Endodermal cell (in vitro differentiated cells): Measurements from ENCODE around the gene TM4SF1. TPM values are rescaled to one million over a fixed set of nuclear protein-coding genes. Genes with fewer than 3 reads are reported as not detected.
"Not testable (repeated sequence)": the region's sequence is repeated elsewhere in the genome, so short reads cannot be mapped to it uniquely, and the experiment has no call there.

Source experiments
- DNase-seq: peaks from one replicate; pipeline ENCODE4 v3.0.0-alpha.2; 2017
- H3K27ac ChIP-seq: 2 replicates; pipeline ENCODE4 v1.5.1; 2013; ENCODE audit warnings: mild to moderate bottlenecking, low read depth, low read length, moderate library complexity
- H3K27me3 ChIP-seq: 2 replicates; pipeline ENCODE4 v1.6.1; 2013; ENCODE audit warnings: mild to moderate bottlenecking, low read length, moderate library complexity; ENCODE audit not compliant: insufficient read depth, control insufficient read depth, poor library complexity, severe bottlenecking
- H3K36me3 ChIP-seq: 2 replicates; pipeline ENCODE4 v1.7.0; 2013; ENCODE audit warnings: mild to moderate bottlenecking, low read length, moderate library complexity; ENCODE audit not compliant: control insufficient read depth, insufficient read depth
- H3K4me1 ChIP-seq: one replicate; pipeline ENCODE4 v1.7.0; 2013; ENCODE audit warnings: low read length; ENCODE audit not compliant: control insufficient read depth, insufficient read depth
- H3K4me3 ChIP-seq: 2 replicates; pipeline ENCODE4 v1.5.1; 2013; ENCODE audit warnings: mild to moderate bottlenecking, low read length, moderate library complexity
- H3K9ac ChIP-seq: 2 replicates; pipeline ENCODE4 v1.6.1; 2013; ENCODE audit warnings: mild to moderate bottlenecking, low read length, moderate library complexity; ENCODE audit not compliant: poor library complexity, severe bottlenecking; ENCODE audit errors: extremely low read depth
- H3K9me3 ChIP-seq: 2 replicates; pipeline ENCODE4 v1.6.1; 2013; ENCODE audit warnings: mild to moderate bottlenecking, low read length, moderate library complexity; ENCODE audit not compliant: control insufficient read depth
- H3K27ac Mint-ChIP-seq: 2 replicates; pipeline ENCODE4 v1.8.0; 2020; ENCODE audit warnings: mixed read lengths
- H3K27me3 Mint-ChIP-seq: 2 replicates; pipeline ENCODE4 v1.8.0; 2021; ENCODE audit warnings: mild to moderate bottlenecking, mixed read lengths; ENCODE audit not compliant: insufficient read depth
- H3K36me3 Mint-ChIP-seq: 2 replicates; pipeline ENCODE4 v1.8.0; 2020; ENCODE audit warnings: low read depth, mixed read lengths
- H3K4me1 Mint-ChIP-seq: 2 replicates; pipeline ENCODE4 v1.8.0; 2020; ENCODE audit warnings: mixed read lengths
- H3K4me3 Mint-ChIP-seq: 2 replicates; pipeline ENCODE4 v1.8.0; 2020; ENCODE audit warnings: mild to moderate bottlenecking, moderate library complexity, mixed read lengths
- H3K9me3 Mint-ChIP-seq: 2 replicates; pipeline ENCODE4 v1.8.0; 2020; ENCODE audit warnings: mild to moderate bottlenecking, mixed read lengths
- WGBS, 2 experiments: methylation state at CpG; one replicate each; pipeline versions ENCODE4 v1.1.5 to v1.1.7; 2013; ENCODE audit warnings: missing lambda C conversion rate in 2 of 2, mixed read lengths in 1 of 2; ENCODE audit not compliant: insufficient coverage in 1 of 2, insufficient read length in 1 of 2; 5-methylcytosine and 5-hydroxymethylcytosine counted together
- total RNA-seq, 2 donors: library from RNA; stranded (reverse); fragmentation: NEBNext Ultra II Directional in 1 of 2; extraction: Animal tissue kit (Norgen Biotek cat#: 25700) in 1 of 2; gene quantifications; 2 replicates in 1 of 2; 3 replicates in 1 of 2; pipeline ENCODE4 v1.2.1, GENCODE V29; 2021
- TF ChIP-seq, protein P1 (sequence below): fragments of 200-600 bp; sonication (generic); conservative IDR thresholded peaks from 2 replicates; pipeline ENCODE4 v1.5.0; 2021; ENCODE audit warnings: antibody characterized with exemption, mild to moderate bottlenecking

Gene TM4SF1
- total RNA-seq, 2 donors from 2014 or later, result not detected

DNA sequence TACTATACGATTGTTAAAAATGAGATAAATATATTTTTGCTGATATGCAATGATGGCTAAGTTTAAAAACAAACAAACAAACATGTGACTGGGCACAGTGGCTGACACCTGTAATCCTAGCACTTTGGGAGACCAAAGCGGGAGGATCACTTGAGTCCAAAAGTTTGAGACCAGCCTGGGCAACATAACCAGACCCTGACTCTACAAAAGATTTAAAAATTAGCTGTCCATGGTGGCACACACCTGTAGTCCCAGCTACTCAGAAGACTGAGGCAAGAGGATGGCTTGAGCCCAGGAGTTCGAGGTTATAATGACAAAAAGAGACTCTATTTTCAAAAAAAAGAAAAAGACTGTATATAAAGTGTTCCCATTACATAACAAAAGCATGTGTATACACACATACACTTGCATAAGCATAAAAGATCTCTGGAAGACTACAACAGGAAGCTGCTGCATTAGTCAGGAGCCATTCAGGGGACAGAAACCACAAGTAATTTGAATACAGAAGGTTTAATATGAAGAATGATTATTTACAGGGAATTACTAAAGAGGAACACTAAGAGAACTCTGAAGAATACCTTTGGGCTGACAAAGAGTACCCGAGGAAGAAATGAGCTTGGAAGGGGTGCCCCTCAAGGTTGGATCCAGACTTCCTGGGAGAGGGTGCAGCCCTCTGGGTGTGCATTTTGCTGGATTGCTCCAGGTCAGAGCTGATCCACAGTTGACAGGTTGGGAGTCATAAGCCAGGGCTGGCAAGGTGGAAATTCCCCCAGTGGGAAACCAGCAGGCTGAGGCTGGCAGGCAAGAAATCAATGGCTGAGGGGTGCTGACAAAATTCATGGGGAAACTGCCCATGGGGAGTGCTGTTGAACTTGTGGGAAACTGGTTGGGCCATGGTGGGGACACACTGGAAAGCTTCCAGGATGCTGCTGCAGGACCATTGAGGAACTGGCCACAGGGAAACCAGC lies 34.8 kb downstream of the TM4SF1 start:
- TF ChIP-seq, protein P1, sequence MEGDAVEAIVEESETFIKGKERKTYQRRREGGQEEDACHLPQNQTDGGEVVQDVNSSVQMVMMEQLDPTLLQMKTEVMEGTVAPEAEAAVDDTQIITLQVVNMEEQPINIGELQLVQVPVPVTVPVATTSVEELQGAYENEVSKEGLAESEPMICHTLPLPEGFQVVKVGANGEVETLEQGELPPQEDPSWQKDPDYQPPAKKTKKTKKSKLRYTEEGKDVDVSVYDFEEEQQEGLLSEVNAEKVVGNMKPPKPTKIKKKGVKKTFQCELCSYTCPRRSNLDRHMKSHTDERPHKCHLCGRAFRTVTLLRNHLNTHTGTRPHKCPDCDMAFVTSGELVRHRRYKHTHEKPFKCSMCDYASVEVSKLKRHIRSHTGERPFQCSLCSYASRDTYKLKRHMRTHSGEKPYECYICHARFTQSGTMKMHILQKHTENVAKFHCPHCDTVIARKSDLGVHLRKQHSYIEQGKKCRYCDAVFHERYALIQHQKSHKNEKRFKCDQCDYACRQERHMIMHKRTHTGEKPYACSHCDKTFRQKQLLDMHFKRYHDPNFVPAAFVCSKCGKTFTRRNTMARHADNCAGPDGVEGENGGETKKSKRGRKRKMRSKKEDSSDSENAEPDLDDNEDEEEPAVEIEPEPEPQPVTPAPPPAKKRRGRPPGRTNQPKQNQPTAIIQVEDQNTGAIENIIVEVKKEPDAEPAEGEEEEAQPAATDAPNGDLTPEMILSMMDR, result no peak
- H3K9me3 ChIP-seq, result no peaks in the 10 kb centered on the region
- H3K36me3 ChIP-seq, result no peaks in the 10 kb centered on the region
- no peak overlapping the region for H3K27ac Mint-ChIP-seq
- H3K27ac ChIP-seq, result no peak overlapping the region
- no peaks in the 10 kb centered on the region for H3K4me1 Mint-ChIP-seq
- no peaks in the 10 kb centered on the region for H3K27me3 ChIP-seq
- H3K9me3 Mint-ChIP-seq, result no peaks in the 10 kb centered on the region
- no peak overlapping the region for H3K4me3 Mint-ChIP-seq
- no peak for DNase-seq
- WGBS, 2 experiments, result 71 to 89% methylated on average over 2 to 4 of the region's 4 CpGs
- no peaks in the 10 kb centered on the region for H3K36me3 Mint-ChIP-seq
- no peak overlapping the region for H3K4me3 ChIP-seq
- H3K9ac ChIP-seq, result no peak overlapping the region
- H3K4me1 ChIP-seq, result peaks cover 4% of the 10 kb centered on the region
- H3K27me3 Mint-ChIP-seq, result no peaks in the 10 kb centered on the region

DNA sequence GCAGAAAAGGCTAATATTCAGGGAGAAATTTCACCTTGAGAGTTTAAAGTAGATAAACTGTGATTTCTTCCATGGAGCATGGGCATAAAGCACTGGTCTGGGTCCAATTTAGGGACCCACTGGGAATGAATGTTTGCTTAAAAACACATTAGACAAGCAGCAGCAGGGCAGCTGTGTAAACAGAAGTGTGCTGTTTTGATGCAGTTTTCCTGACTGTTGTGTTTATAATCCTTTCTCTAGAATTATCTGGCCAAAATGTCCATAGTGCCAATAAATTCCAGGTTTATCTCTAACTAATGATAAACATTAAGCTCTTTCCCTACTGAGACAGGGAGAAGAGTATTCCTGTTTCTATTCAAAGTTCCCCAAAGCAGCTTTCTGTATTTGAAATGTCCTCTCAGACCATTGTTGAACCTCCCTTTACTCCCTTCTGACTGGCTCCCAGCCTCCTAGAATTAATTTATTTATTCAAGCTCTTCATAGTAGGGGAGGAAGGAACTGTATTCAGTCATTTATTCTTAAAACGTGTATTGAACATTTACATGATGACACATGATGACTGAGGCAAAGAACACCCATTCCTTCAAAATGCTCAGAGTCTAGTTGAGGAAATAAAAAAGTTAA lies 37.0 kb downstream of the TM4SF1 start:
- no peaks in the 10 kb centered on the region for H3K9me3 Mint-ChIP-seq
- no peaks in the 10 kb centered on the region for H3K27me3 ChIP-seq
- peaks cover 4% of the 10 kb centered on the region for H3K4me1 ChIP-seq
- no peaks in the 10 kb centered on the region for H3K4me1 Mint-ChIP-seq
- no peak overlapping the region for H3K9ac ChIP-seq
- no peak for DNase-seq
- WGBS, 2 experiments, result 75% methylated on average over 1 of the region's 1 CpG; no CpG with 5 or more reads in 1 of the 2 experiments
- H3K9me3 ChIP-seq, result no peaks in the 10 kb centered on the region
- H3K36me3 ChIP-seq, result no peaks in the 10 kb centered on the region
- TF ChIP-seq, protein P1, result no peak
- no peak overlapping the region for H3K27ac ChIP-seq
- H3K27ac Mint-ChIP-seq, result no peak overlapping the region
- H3K27me3 Mint-ChIP-seq, result no peaks in the 10 kb centered on the region
- H3K36me3 Mint-ChIP-seq, result no peaks in the 10 kb centered on the region
- H3K4me3 Mint-ChIP-seq, result no peak overlapping the region
- no peak overlapping the region for H3K4me3 ChIP-seq

DNA sequence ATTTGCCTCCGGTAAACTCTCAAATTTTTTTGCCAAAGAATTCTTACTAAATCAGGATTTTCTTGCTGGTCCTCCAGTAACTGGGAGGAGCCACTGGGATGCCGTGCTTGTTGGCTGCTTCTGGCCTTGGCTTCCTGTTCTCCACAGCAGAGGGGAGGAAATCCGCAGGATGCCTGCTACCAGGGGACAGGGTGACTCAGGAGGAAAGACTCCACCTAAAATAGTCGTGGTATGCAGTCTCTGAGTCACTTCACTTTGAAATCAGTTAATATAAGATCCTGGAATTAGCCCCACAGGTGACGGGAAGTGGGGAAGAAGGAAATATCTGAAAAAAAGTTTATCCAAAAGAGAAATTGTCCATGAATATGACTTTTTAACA lies 37.5 kb downstream of the TM4SF1 start:
- Histone ChIP-seq H3K36me3 (no peaks in the 10 kb centered on the region), H3K27ac (no peak overlapping the region), H3K27me3 (no peaks in the 10 kb centered on the region), H3K9ac (no peak overlapping the region), H3K9me3 (no peaks in the 10 kb centered on the region), H3K4me1 (peaks cover 4% of the 10 kb centered on the region), H3K4me3 (no peak overlapping the region)
- DNase-seq, result peak; percentile 90
- Mint-ChIP-seq H3K9me3 (no peaks in the 10 kb centered on the region), H3K36me3 (no peaks in the 10 kb centered on the region), H3K4me3 (no peak overlapping the region), H3K27me3 (no peaks in the 10 kb centered on the region), H3K27ac (no peak overlapping the region), H3K4me1 (no peaks in the 10 kb centered on the region)
- WGBS, 2 experiments, result 57 to 58% methylated on average over 3 to 5 of the region's 5 CpGs
- TF ChIP-seq, protein P1, result no peak

DNA sequence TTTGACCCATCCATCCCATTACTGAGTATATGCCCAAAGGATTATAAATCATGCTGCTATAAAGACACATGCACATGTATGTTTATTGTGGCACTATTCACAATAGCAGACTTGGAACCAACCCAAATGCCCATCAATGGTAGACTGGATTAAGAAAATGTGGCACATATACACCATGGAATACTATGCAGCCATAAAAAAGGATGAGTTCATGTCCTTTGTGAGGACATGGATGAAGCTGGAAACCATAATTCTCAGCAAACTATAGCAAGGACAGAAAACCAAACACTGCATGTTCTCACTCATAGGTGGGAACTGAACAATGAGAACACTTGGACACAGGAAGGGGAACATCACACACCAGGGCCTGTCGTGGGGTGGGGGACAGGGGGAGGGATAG lies 40.0 kb downstream of the TM4SF1 start:
- not testable (repeated sequence) for H3K27ac ChIP-seq, H3K4me1 ChIP-seq, H3K27me3 Mint-ChIP-seq, H3K27ac Mint-ChIP-seq, H3K9me3 ChIP-seq, H3K36me3 Mint-ChIP-seq, H3K27me3 ChIP-seq, H3K9ac ChIP-seq, H3K4me3 Mint-ChIP-seq, H3K4me3 ChIP-seq, H3K9me3 Mint-ChIP-seq, DNase-seq, H3K36me3 ChIP-seq
- 100% methylated on average over 1 of the region's 1 CpG; no CpG with 5 or more reads in 1 of the 2 experiments for whole genome bisulfite sequencing, 2 experiments
- peaks cover 13% of the 10 kb centered on the region for H3K4me1 Mint-ChIP-seq
